Caki2 (cell line): ENCODE results near the gene SAMHD1. TPM values are rescaled to one million over a fixed set of nuclear protein-coding genes. Genes with fewer than 3 reads are reported as not detected.
A peak's percentile ranks its signal among the peaks of the same experiment; 100 is the strongest.
"Not testable (repeated sequence)": the region's sequence is repeated elsewhere in the genome, so short reads cannot be mapped to it uniquely, and the experiment has no call there.

Experiments
- DNase-seq: peaks from one replicate; pipeline ENCODE4 v3.0.0-alpha.2; 2015; ENCODE audit warnings: low read depth
- in situ Hi-C: cut with HindIII; loops from 2 replicates; pipeline ENCODE4 v1.10.0; 2016; ENCODE audit warnings: low sequenced_read_pairs, low pct_unique_long_range_greater_than_20kb, mixed read lengths
- total RNA-seq: library from RNA; depleted of rRNA; stranded (reverse); fragments of >200 nt; shearing (Covaris generic); gene quantifications from 2 replicates; pipeline ENCODE4 v1.2.3, GENCODE V29; 2014; ENCODE audit warnings: low replicate concordance

Gene SAMHD1
- total RNA-seq, 1 experiment from 2014 or later, result 15.7 TPM

DNA sequence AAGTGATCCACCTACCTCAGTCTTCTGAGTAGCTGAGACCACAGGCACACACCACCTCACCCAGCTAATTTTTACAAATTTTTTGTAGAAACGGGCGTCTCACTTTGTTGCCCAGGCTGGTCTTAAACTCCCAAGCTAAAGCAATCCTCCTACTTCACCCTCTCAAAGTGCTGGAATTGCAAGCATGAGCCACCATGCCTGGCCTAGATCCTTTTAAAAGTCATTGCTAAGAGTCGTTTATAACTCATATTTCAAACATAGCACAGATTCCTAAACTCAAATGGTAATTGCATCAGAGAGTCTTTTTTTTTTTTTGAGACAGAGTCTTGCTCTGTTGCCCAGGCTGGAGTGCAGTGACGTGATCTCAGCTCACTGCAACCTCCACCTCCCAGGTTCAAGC lies 7.7 kb upstream of the SAMHD1 start:
- in situ Hi-C loops, result no loop called here

DNA sequence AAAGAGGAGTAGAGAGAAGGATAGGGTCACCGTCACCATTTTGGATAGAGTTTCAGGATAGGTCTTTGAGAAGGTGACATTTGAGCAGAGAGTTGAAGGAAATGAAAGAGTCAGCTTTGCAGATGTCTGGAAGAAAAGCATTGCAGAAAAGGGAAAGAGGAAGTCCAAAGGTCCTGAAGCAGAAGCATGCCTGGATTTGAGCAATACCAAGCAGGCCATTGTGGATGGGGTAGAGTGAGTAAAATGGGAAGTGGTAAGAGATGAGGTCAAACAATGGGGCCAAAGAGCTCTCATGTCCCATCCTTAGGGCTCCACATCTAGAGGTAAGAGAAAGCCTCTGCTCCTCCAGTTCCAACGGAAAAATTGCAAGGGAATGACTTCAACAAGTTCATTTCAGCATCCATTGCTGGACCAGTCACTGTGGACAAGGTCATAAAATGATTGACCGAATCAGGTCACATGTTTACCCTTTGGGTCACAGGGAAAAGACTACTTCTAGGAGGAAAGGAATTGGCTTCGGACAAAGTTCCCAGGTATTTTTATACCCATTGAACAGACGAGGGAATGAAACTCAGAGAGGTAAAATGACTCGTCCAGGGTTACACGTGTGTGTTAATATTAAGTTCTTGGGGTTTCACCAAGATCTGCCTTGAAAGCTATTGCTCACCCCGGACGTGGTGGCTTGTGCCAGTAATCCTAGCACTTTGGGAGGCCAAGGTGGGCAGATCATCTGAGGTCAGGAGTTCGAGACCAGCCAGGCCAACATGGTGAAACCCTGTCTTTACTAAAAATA lies 6.6 kb upstream of the SAMHD1 start:
- in situ Hi-C loops, result no loop called here
- DNase-seq, result no peak

More for the DNA sequence above, 7.7 kb upstream of the SAMHD1 start:
- no peak for DNase-seq

- in situ Hi-C loops, result no loop called here
- no peak for DNase-seq
These were observed 5.2 kb upstream of the SAMHD1 start for GRCh38 chr20:36956674-36957073.

GRCh38 chr20:36956016-36956415 lies 4.5 kb upstream of the SAMHD1 start:
- in situ Hi-C loops, result no loop called here
- DNase-seq, result no peak

GRCh38 chr20:36951979-36952738 lies 651 bp upstream of the SAMHD1 start:
- in situ Hi-C loops, result no loop called here

GRCh38 chr20:36950414-36951197 lies 902 bp downstream of the SAMHD1 start:
- in situ Hi-C loops, result no loop called here
- DNase-seq, result no peak

More at GRCh38 chr20:36951979-36952738, 651 bp upstream of the SAMHD1 start:
- DNase-seq, result no peak

- no peak for DNase-seq
- in situ Hi-C loops, result no loop called here
These were observed 10.1 kb downstream of the SAMHD1 start for GRCh38 chr20:36941401-36941835.

GRCh38 chr20:36937402-36937770 lies 14.1 kb downstream of the SAMHD1 start:
- in situ Hi-C loops, result no loop called here
- DNase-seq, result no peak

DNA sequence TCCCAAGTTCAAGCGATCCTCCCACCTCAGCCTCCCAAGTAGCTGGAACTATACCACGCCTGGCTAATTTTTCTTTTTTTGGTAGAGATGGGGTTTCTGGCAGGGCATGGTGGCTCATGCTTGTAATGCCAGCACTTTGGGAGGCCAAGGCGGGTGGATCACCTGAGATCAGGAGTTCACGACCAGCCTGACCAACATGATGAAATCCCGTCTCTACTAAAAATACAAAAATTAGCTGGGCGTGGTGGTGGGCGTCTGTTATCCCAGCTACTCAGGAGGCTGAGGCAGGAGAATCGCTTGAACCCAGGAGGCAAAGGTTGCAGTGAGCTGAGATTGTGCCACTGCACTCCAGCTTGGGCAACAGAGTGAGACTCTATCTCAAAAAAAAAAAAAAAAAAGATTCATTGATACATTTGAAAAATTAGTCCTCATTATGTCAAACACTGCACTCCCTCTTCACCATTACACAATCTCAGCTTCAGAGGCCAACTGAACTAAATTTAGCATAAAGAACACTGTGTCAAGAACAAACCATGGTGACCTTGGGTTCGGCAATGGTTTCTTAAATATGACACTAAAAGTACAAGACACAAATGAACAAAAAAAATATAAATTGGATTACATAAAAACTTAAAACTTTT lies 14.6 kb downstream of the SAMHD1 start:
- in situ Hi-C loops, result not testable (repeated sequence)

GRCh38 chr20:36936341-36936740 lies 15.2 kb downstream of the SAMHD1 start:
- in situ Hi-C loops, result no loop called here
- DNase-seq, result no peak

More for the DNA sequence above, 14.6 kb downstream of the SAMHD1 start:
- not testable (repeated sequence) for DNase-seq

DNA sequence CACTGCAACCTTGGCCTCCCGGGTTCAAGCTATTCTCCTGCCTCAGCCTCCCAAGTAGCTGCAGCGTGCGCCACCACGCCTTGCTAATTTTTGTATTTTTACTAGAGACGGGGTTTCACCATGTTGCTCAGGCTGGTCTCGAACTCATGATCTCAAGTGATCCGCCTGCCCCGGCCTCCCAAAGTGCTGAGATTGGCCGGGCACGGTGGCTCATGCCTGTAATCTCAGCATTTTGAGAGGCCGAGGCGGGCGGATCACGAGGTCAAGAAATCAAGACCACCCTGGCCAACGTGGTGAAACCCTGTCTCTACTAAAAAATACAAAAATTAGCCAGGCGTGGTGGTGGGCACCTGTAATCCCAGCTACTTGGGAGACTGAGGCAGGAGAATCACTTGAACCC lies 17.9 kb downstream of the SAMHD1 start:
- DNase-seq, in situ Hi-C loops: not testable (repeated sequence)

DNA sequence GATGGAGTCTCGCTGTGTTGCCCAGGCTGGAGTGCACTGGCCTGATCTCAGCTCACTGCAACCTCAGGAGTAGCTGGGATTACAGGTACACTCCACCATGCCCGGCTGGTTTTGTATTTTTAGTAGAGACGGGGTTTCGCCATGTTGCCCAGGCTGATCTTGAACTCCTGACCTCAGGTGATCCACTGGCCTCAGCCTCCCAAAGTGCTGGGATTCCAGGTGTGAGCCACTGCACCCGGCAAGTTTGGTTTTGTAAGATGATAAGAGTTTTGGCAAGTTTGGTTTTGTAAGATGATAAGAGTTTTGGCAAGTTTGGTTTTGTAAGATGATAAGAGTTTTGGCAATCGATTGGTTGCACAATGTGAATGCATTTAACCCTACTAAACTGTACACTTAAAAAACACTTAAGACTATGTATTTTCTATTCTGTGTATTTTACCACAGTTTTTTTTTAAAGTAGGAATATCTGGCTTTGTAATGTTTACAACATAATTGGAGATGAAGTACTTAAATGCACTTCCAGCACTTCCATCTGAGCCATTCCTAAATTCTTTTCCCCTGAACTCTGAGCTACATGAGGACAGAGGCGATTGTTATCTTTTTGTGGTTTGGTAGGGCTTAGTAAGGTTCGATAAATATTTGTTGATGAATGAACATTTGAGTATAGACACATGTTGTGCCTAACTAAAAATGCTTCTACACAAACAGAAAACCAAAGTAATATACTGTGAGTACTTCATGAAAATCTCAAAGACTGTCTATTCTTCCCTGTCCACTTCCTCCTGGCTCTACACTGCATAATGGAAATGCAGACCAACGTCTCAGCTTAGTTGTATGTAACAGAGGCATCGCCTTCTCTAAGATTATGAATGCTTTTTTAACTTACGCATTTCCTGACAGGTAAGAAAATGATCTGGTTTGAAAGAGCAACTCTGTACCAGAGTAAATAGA lies 18.8 kb downstream of the SAMHD1 start:
- in situ Hi-C loops, result no loop called here
- DNase-seq, result no peak

GRCh38 chr20:36932067-36932466 lies 19.4 kb downstream of the SAMHD1 start:
- DNase-seq, in situ Hi-C loops: not testable (repeated sequence)

- DNase-seq, result no peak
- in situ Hi-C loops, result no loop called here
These were observed 21.8 kb downstream of the SAMHD1 start for GRCh38 chr20:36929691-36930090.

- in situ Hi-C loops, result no loop called here
These were observed 22.2 kb downstream of the SAMHD1 start for GRCh38 chr20:36929290-36929689.

GRCh38 chr20:36927704-36928103 lies 23.8 kb downstream of the SAMHD1 start:
- no peak for DNase-seq
- in situ Hi-C loops, result no loop called here

More at GRCh38 chr20:36929290-36929689, 22.2 kb downstream of the SAMHD1 start:
- peak; percentile 28 for DNase-seq

- no peak for DNase-seq
- in situ Hi-C loops, result no loop called here
These were observed 24.8 kb downstream of the SAMHD1 start for GRCh38 chr20:36926653-36927200.
